ENCODE measurements around the gene PTDSS2.

PTDSS2 gene

DNA sequence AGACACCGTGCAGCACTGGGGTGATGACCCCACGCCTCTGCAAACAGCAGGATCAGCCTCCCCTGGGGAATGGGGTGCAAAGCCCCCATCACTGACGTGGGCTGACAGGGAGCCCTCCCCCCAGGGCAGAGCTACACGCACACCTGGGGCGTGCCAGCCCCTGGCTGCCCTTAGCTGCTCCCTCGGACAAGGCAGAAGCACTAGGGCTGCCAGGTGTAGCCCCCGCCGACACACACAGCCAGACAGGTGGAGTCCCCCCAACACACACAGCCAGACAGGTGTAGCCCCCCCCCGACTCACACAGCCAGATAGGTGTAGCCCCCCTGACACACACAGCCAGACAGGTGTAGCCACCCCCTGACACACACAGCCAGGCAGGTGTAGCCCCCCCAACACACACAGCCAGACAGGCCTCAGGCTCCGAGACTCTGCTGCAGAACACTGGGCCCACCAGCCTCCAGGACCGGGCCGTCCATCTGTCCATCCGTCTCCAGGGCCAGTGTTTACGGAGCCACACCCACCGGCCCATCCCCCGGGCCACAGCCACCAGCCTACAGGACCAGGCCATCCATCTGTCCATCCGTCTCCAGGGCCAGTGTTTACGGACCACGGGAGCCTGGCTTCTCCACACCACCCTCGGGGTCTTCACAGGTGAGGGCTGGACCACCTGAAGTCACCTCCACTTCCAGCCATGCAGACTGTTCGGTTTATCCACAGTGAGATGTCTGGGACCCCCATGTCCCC lies 11.8 kb upstream of the PTDSS2 start:
- peaks cover 8% of the 10 kb centered on the region for H3K4me1 ChIP-seq (ENCODE audit: low read depth, poor library complexity, severe bottlenecking)
- H3K4me3 ChIP-seq (IDR thresholded peaks at IDR 0.05; ENCODE audit: insufficient read depth, low read depth, low read length) = no peak overlapping the region
- no peaks in the 10 kb centered on the region for H4K20me1 ChIP-seq (ENCODE audit: insufficient read depth)
- H2AFZ ChIP-seq (ENCODE audit: low read depth) = no peak overlapping the region
- H3K79me2 ChIP-seq (ENCODE audit: insufficient read depth, low read depth) = no peaks in the 10 kb centered on the region
- H3K4me2 ChIP-seq = no peak overlapping the region
- no peaks in the 10 kb centered on the region for H3K27me3 ChIP-seq (ENCODE audit: insufficient read depth, low read depth)
- TF ChIP-seq, protein P1, sequence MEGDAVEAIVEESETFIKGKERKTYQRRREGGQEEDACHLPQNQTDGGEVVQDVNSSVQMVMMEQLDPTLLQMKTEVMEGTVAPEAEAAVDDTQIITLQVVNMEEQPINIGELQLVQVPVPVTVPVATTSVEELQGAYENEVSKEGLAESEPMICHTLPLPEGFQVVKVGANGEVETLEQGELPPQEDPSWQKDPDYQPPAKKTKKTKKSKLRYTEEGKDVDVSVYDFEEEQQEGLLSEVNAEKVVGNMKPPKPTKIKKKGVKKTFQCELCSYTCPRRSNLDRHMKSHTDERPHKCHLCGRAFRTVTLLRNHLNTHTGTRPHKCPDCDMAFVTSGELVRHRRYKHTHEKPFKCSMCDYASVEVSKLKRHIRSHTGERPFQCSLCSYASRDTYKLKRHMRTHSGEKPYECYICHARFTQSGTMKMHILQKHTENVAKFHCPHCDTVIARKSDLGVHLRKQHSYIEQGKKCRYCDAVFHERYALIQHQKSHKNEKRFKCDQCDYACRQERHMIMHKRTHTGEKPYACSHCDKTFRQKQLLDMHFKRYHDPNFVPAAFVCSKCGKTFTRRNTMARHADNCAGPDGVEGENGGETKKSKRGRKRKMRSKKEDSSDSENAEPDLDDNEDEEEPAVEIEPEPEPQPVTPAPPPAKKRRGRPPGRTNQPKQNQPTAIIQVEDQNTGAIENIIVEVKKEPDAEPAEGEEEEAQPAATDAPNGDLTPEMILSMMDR (conservative IDR thresholded peaks at IDR 0.05; ENCODE audit: low read depth, low read length) = no peak
- no peak overlapping the region for H3K9ac ChIP-seq
- no peaks in the 10 kb centered on the region for H3K36me3 ChIP-seq (ENCODE audit: insufficient read depth)
- no peak overlapping the region for H3K27ac ChIP-seq

DNA sequence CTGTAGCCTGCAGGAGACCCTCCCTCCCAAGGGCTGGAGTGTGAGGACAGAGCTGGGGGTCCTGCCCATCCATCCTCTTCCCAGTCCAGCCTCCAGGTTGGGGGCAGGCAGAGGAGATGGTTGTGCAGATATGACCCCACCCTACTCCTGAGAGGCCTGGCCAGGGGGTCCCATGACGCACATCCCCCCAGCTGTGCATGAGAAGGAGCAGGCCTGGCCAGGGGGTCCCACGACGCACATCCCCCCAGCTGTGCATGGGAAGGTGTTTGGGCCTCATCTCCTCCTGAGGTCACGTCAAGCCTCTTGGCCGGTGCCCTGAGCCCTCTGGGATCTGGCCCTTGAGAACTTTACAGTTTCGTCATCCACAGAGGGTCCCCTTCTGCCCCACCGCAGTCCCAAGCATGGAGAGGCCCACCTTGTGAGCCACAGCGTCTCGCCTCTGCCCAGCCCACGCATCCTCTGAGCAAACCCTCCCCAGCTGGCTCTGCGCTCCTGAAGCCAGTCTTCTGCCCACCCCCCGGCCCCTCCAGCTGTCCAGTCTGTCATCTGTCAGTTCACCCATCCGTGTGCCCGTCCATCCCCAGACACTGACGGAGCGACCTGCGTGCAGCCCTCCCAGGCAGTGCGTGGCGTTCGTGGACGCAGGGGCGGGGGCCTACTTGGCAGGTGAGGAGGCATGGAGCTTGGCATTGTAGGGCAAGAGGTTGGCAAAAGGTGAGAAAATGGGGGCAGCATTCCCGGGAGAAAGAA lies 10.6 kb upstream of the PTDSS2 start:
- TF ChIP-seq, protein P1 (conservative IDR thresholded peaks at IDR 0.05; ENCODE audit: low read depth, low read length) = no peak
- Histone ChIP-seq H3K79me2 (ENCODE audit: insufficient read depth, low read depth) (no peaks in the 10 kb centered on the region), H3K36me3 (ENCODE audit: insufficient read depth) (no peaks in the 10 kb centered on the region), H3K27ac (no peak overlapping the region), H3K4me1 (ENCODE audit: low read depth, poor library complexity, severe bottlenecking) (peaks cover 8% of the 10 kb centered on the region), H2AFZ (ENCODE audit: low read depth) (no peak overlapping the region), H4K20me1 (ENCODE audit: insufficient read depth) (no peaks in the 10 kb centered on the region), H3K4me2 (no peak overlapping the region), H3K4me3 (IDR thresholded peaks at IDR 0.05; ENCODE audit: insufficient read depth, low read depth, low read length) (no peak overlapping the region), H3K9ac (no peak overlapping the region), H3K27me3 (ENCODE audit: insufficient read depth, low read depth) (no peaks in the 10 kb centered on the region; the same call in 1 of the 2 replicates)

DNA sequence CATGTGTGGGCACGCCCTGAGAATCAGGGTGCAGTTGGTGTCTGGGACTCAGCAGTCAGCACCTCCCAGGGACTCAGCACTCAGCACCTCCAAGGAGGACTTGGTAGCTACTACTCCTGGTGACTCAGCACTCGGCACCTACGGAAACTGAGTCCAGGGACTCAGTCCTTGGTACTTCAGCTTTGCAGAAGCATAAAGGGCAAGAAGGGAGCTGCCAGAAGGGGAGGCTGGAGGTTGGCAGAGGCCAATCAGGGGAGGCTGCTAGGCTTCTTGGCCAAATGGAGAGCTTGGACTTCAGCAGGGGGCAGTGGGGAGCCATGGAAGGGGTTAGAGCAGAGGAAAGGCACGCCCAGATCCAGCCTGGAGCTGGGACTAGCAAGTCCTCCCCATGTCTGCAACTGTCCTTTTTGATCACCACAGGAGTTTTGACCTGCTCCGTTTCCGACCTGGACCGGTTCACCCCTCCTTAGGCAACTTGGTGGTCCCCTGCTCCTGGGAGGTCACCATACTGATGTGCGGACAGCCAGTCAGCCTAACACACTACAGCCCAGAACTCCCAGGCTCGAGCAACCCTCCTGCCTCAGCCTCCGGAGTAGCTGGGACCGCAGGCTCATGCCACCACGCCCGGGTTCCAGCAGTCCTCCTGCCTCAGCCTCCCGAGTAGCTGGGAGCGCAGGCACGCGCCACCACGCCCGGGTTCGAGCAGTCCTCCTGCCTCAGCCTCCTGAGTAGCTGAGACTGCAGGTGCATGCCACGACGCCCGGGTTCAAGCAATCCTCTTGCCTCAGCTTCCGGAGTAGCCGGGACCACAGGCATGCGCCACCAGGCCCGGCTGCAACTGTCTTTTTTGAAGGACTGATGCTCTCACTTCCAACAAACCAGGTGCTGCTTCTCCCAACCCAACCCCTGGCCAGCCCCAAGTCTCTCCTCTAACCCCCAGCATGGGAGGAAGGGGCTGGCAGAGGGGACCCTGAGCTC lies 9.7 kb upstream of the PTDSS2 start:
- peaks cover 8% of the 10 kb centered on the region for H3K4me1 ChIP-seq (ENCODE audit: low read depth, poor library complexity, severe bottlenecking)
- no peaks in the 10 kb centered on the region for H3K36me3 ChIP-seq (ENCODE audit: insufficient read depth)
- H3K9ac ChIP-seq = no peak overlapping the region
- no peaks in the 10 kb centered on the region for H4K20me1 ChIP-seq (ENCODE audit: insufficient read depth)
- H3K79me2 ChIP-seq (ENCODE audit: insufficient read depth, low read depth) = no peaks in the 10 kb centered on the region
- H2AFZ ChIP-seq (ENCODE audit: low read depth) = no peak overlapping the region
- H3K27ac ChIP-seq = no peak overlapping the region
- TF ChIP-seq, protein P1 (conservative IDR thresholded peaks at IDR 0.05; ENCODE audit: low read depth, low read length) = no peak
- no peaks in the 10 kb centered on the region; the same call in 1 of the 2 replicates for H3K27me3 ChIP-seq (ENCODE audit: insufficient read depth, low read depth)
- peak overlapping the region; percentile 51; the same call in 1 of the 2 replicates for H3K4me2 ChIP-seq
- no peak overlapping the region for H3K4me3 ChIP-seq (IDR thresholded peaks at IDR 0.05; ENCODE audit: insufficient read depth, low read depth, low read length)

DNA sequence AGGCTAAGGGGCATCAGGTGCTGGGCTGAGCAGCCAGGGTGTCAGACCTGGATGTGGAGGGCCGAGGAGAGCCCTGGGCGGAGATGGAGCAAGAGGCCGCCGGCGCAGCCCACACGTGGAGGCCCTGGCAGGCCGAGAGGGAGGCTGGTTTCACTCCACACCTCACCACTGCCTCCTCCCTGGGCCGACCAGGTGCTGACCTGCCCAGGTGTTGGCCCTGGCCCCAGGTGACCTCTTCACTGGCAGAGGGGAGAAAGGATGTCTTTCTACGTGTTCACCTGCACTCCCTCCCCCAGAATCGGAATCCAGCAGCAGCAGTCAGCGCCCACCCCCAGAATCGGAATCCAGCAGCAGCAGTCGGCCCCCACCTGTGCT lies 9.0 kb upstream of the PTDSS2 start:
- H3K4me2 ChIP-seq = peak overlapping the region; percentile 51
- TF ChIP-seq, protein P1 (conservative IDR thresholded peaks at IDR 0.05; ENCODE audit: low read depth, low read length) = no peak
- H3K9ac ChIP-seq = peak overlapping the region; percentile 50; the same call in 1 of the 2 replicates
- H3K4me1 ChIP-seq (ENCODE audit: low read depth, poor library complexity, severe bottlenecking) = peaks cover 8% of the 10 kb centered on the region
- no peak overlapping the region; the same call in 1 of the 2 replicates for H2AFZ ChIP-seq (ENCODE audit: low read depth)
- H3K27me3 ChIP-seq (ENCODE audit: insufficient read depth, low read depth) = no peaks in the 10 kb centered on the region; the same call in 1 of the 2 replicates
- H3K36me3 ChIP-seq (ENCODE audit: insufficient read depth) = no peaks in the 10 kb centered on the region
- no peaks in the 10 kb centered on the region for H4K20me1 ChIP-seq (ENCODE audit: insufficient read depth)
- no peak overlapping the region for H3K4me3 ChIP-seq (IDR thresholded peaks at IDR 0.05; ENCODE audit: insufficient read depth, low read depth, low read length)
- no peak overlapping the region for H3K27ac ChIP-seq
- H3K79me2 ChIP-seq (ENCODE audit: insufficient read depth, low read depth) = no peaks in the 10 kb centered on the region
